Panc1 (cell line): Measurements from ENCODE around the gene TIMM8A. TPM values are rescaled to one million over a fixed set of nuclear protein-coding genes. Genes with fewer than 3 reads are reported as not detected.

Experiments used
- ATAC-seq: fragments of 200-7000 bp; cut with Tn5 transposase; 2 replicates; pipeline ENCODE4 v1.9.1; 2020; ENCODE audit warnings: mild to moderate bottlenecking, moderate library complexity
- BruUV-seq: library from RNA; stranded (reverse); fragments of 400-500 nt; replicated peaks from 2 replicates; lab custom pipeline; 2021; lab: Mats Ljungman, UMichigan
- CTCF ChIA-PET: fragments of 300-600 bp; sonication (Branson Sonifier 250); formaldehyde crosslinking; loops from one replicate; lab custom pipeline; 2022; ENCODE audit warnings: antibody characterized with exemption; lab: Charles Lee
- POLR2A ChIA-PET: fragments of 300-600 bp; sonication (Branson Sonifier 250); formaldehyde crosslinking; loops from one replicate; lab custom pipeline; 2022; ENCODE audit warnings: antibody characterized with exemption; lab: Charles Lee
- DNase-seq: peaks from one replicate; pipeline ENCODE4 v3.0.0-alpha.2; 2010; ENCODE audit warnings: low read depth, low spot score
- H3K27ac ChIP-seq: 2 replicates; pipeline ENCODE4 v1.5.1; 2011; ENCODE audit warnings: mild to moderate bottlenecking, low read length, inconsistent platforms
- H3K27me3 ChIP-seq: fragments of 200-500 bp; sonication (Bioruptor generic); 2 replicates; pipeline ENCODE4 v1.6.0; 2014; ENCODE audit warnings: low read length, inconsistent platforms; ENCODE audit not compliant: control insufficient read depth, insufficient read depth
- H3K36me3 ChIP-seq: fragments of 200-500 bp; sonication (Bioruptor generic); 2 replicates; pipeline ENCODE4 v1.5.1; 2014; ENCODE audit warnings: inconsistent platforms, mild to moderate bottlenecking, low read length, moderate library complexity; ENCODE audit not compliant: control insufficient read depth, insufficient read depth
- H3K4me1 ChIP-seq: 2 replicates; pipeline ENCODE4 v1.5.1; 2011; ENCODE audit warnings: inconsistent platforms, mild to moderate bottlenecking, low read length, moderate library complexity; ENCODE audit not compliant: control insufficient read depth, insufficient read depth
- H3K4me3 ChIP-seq, 2 experiments: 2 replicates each; pipeline ENCODE4 v1.5.1; 2011 to 2012; ENCODE audit warnings: low read depth in 2 of 2, low read length in 2 of 2, mild to moderate bottlenecking in 2 of 2, inconsistent platforms in 1 of 2, moderate library complexity in 1 of 2
- H3K9me3 ChIP-seq: fragments of 200-500 bp; sonication (Bioruptor generic); 2 replicates; pipeline ENCODE4 v1.5.1; 2014; ENCODE audit warnings: low read depth, mild to moderate bottlenecking, inconsistent platforms, low read length, moderate library complexity; ENCODE audit not compliant: control insufficient read depth, insufficient read depth
- CTCF ChIP-seq: fragments of 450-650 bp; IDR thresholded peaks from 2 replicates; pipeline ENCODE4 v1.5.1; 2017; ENCODE audit warnings: mild to moderate bottlenecking
- POLR2AphosphoS5 ChIP-seq: IDR thresholded peaks from 2 replicates; pipeline ENCODE4 v1.6.1; 2012; ENCODE audit warnings: mild to moderate bottlenecking, low read depth, low read length, moderate library complexity
- REST ChIP-seq, 2 experiments: IDR thresholded peaks; 2 replicates each; pipeline ENCODE4 v1.6.1; 2011 to 2012; ENCODE audit warnings: low read depth in 2 of 2, control low read depth in 1 of 2, low read length in 1 of 2, mild to moderate bottlenecking in 1 of 2, moderate library complexity in 1 of 2; ENCODE audit not compliant: insufficient read depth in 1 of 2
- SIN3A ChIP-seq: IDR thresholded peaks from 2 replicates; pipeline ENCODE4 v1.6.1; 2012; ENCODE audit warnings: low read depth, mild to moderate bottlenecking, low read length, moderate library complexity, borderline replicate concordance; ENCODE audit not compliant: insufficient read depth
- TCF7L2 ChIP-seq: IDR thresholded peaks from 2 replicates; pipeline ENCODE4 v1.6.1; 2011; ENCODE audit warnings: mild to moderate bottlenecking, low read depth, low read length, inconsistent platforms
- in situ Hi-C: cut with HindIII; loops from 2 replicates; pipeline ENCODE4 v1.10.0; 2016; ENCODE audit warnings: low sequenced_read_pairs, low pct_unique_long_range_greater_than_20kb
- intact Hi-C: fragments of 100-400 bp; cut with micrococcal nuclease; formaldehyde crosslinking; loops from one replicate; pipeline ENCODE4 v1.10.0; 2022; ENCODE audit not compliant: unreplicated experiment
- total RNA-seq: library from RNA; stranded (reverse); gene quantifications from one replicate; pipeline ENCODE4 v1.2.1, GENCODE V29; 2021; ENCODE audit not compliant: unreplicated experiment

Gene TIMM8A
- total RNA-seq, 1 experiment from 2014 or later = 39.1 TPM

GRCh38 chrX:101390664-101391525, 42.4 kb upstream of the TIMM8A start, which contains the start of gene RPL36A:
TSS of gene RPL36A (plus strand) at chrX:101391011. CDS start at chrX:101391044, 33 bp downstream.
- DNase-seq (peak; percentile 81), ATAC-seq (peak; percentile 98)
- no peaks in the 10 kb centered on the region for H3K27me3 ChIP-seq
- in situ Hi-C loops (no loop called here), intact Hi-C loops (loop anchor here (2.0 kb wide), 1 partner anchor 42 kb away; the partner anchor contains the start of gene TIMM8A)
- peak within 1 kb of the TSS; percentile 68 to 84 for H3K4me3 ChIP-seq
- no peaks in the 10 kb centered on the region for H3K9me3 ChIP-seq
- peak within 1 kb of the TSS; percentile 98 for H3K27ac ChIP-seq
- BruUV-seq = TSS peak; percentile 81
- ChIA-PET POLR2A (interaction anchor here (0.5 to 1.0 kb wide), 4 partner anchors 14 to 519 kb away, joined by 3 to 14 read pairs (median 10); no protein-coding TSS in a partner anchor), CTCF (interaction anchor here (1.2 to 1.7 kb wide), 2 partner anchors 28 to 227 kb away, joined by 3 to 5 read pairs; partner anchors contain the start of gene ARMCX6)
- peaks cover 14% of the 10 kb centered on the region for H3K4me1 ChIP-seq
- H3K36me3 ChIP-seq = peaks cover 14% of the 10 kb centered on the region
- TF ChIP-seq SIN3A = peak; percentile 69; the same call in 1 of the 2 replicates
- TF ChIP-seq CTCF = peak; percentile 93
- TF ChIP-seq POLR2AphosphoS5 = peak; percentile 100
- TF ChIP-seq TCF7L2 = peak; percentile 73; the same call in 1 of the 2 replicates
- no peak for TF ChIP-seq REST (IDR thresholded peaks at IDR 0.05; ENCODE audit: insufficient read depth in 1 of 2, low read depth in 2 of 2, low read length in 1 of 2)

GRCh38 chrX:101388604-101389003, 40.1 kb upstream of the TIMM8A start:
- Histone ChIP-seq H3K27me3 (no peaks in the 10 kb centered on the region), H3K36me3 (peaks cover 11% of the 10 kb centered on the region), H3K4me3 (no peak overlapping the region), H3K9me3 (no peaks in the 10 kb centered on the region), H3K4me1 (peaks cover 14% of the 10 kb centered on the region), H3K27ac (no peak overlapping the region)
- intact Hi-C loops = no loop called here
- ATAC-seq = no peak
- CTCF ChIA-PET = no interaction called here
- POLR2A ChIA-PET = no interaction called here
- BruUV-seq = no TSS peak
- TF ChIP-seq SIN3A (no peak), REST (IDR thresholded peaks at IDR 0.05; ENCODE audit: insufficient read depth in 1 of 2, low read depth in 2 of 2, low read length in 1 of 2) (no peak), CTCF (no peak), POLR2AphosphoS5 (no peak), TCF7L2 (no peak)
- no peak for DNase-seq
- in situ Hi-C loops = no loop called here
